CD4-positive, alpha-beta T cell (primary cell): Measurements from ENCODE around the gene GPR153. TPM values are rescaled to one million over a fixed set of nuclear protein-coding genes. Genes with fewer than 3 reads are reported as not detected.

Source experiments
- ATAC-seq: fragments of 200-7000 bp; cut with Tn5 transposase; one replicate; pipeline ENCODE4 v1.10.0; 2022; ENCODE audit warnings: mild to moderate bottlenecking; ENCODE audit not compliant: poor library complexity
- CTCF ChIA-PET: fragments of 350-600 bp; sonication (Branson Sonifier 250); formaldehyde crosslinking; loops from one replicate; lab custom pipeline; 2021; ENCODE audit warnings: antibody characterized with exemption, inconsistent platforms; lab: Charles Lee
- POLR2A ChIA-PET: fragments of 350-600 bp; sonication (Branson Sonifier 250); formaldehyde crosslinking; loops from one replicate; lab custom pipeline; 2021; ENCODE audit warnings: antibody characterized with exemption, inconsistent platforms; lab: Charles Lee
- DNase-seq, 14 experiments: peaks; one replicate each; pipeline ENCODE4 v3.0.0-alpha.2; 2013 to 2020; ENCODE audit warnings: mixed read lengths in 2 of 14
- H3K27ac ChIP-seq, 2 donors: one replicate each; pipeline versions ENCODE4 v1.5.1 to v1.7.0; 2013; ENCODE audit warnings: low read length in 2 of 2, low read depth in 1 of 2, mild to moderate bottlenecking in 1 of 2
- H3K27me3 ChIP-seq, 2 experiments: 1 replicate in 1 of 2; 2 replicates in 1 of 2; pipeline versions ENCODE4 v1.6.1 to v1.7.0; 2013; ENCODE audit warnings: low read length in 2 of 2, control low read depth in 1 of 2, mild to moderate bottlenecking in 1 of 2, moderate library complexity in 1 of 2; ENCODE audit not compliant: insufficient read depth in 2 of 2, control insufficient read depth in 1 of 2
- H3K36me3 ChIP-seq: one replicate; pipeline ENCODE4 v1.6.1; 2013; ENCODE audit warnings: low read length, control low read depth; ENCODE audit not compliant: insufficient read depth
- H3K4me1 ChIP-seq: one replicate; pipeline ENCODE4 v1.6.1; 2013; ENCODE audit warnings: low read length, control low read depth; ENCODE audit not compliant: insufficient read depth
- H3K4me3 ChIP-seq: one replicate; pipeline ENCODE4 v1.5.1; 2013; ENCODE audit warnings: mild to moderate bottlenecking, low read length, moderate library complexity
- H3K9me3 ChIP-seq, 2 experiments: 1 replicate in 1 of 2; 2 replicates in 1 of 2; pipeline versions ENCODE4 v1.6.1 to v1.7.0; 2013; ENCODE audit warnings: low read length in 2 of 2, mild to moderate bottlenecking in 2 of 2, control low read depth in 1 of 2, moderate library complexity in 1 of 2; ENCODE audit not compliant: control insufficient read depth in 1 of 2, insufficient read depth in 1 of 2
- H3K27ac Mint-ChIP-seq: one replicate; pipeline ENCODE4 v1.8.0; 2020; ENCODE audit warnings: mixed read lengths
- H3K27me3 Mint-ChIP-seq: one replicate; pipeline ENCODE4 v1.8.0; 2021; ENCODE audit warnings: mixed read lengths
- H3K36me3 Mint-ChIP-seq: one replicate; pipeline ENCODE4 v1.8.0; 2021; ENCODE audit warnings: low read depth, mixed read lengths
- H3K4me1 Mint-ChIP-seq: one replicate; pipeline ENCODE4 v1.8.0; 2021; ENCODE audit warnings: low read depth, mixed read lengths
- H3K4me3 Mint-ChIP-seq: one replicate; pipeline ENCODE4 v1.8.0; 2020; ENCODE audit warnings: mild to moderate bottlenecking, mixed read lengths
- H3K9me3 Mint-ChIP-seq: one replicate; pipeline ENCODE4 v1.8.0; 2020; ENCODE audit warnings: mixed read lengths
- intact Hi-C, 2 experiments: fragments of 100-400 bp; cut with DNase I in 1 of 2; cut with micrococcal nuclease in 1 of 2; formaldehyde crosslinking; loops; one replicate each; pipeline versions ENCODE4 v1.15.1 to v1.9.0; 2023 to 2025; cut with DNase I, micrococcal nuclease
- total RNA-seq, 174 experiments: library from RNA in 2 of 174; stranded (reverse) in 2 of 174; gene quantifications; one replicate each; pipeline ENCODE4 v1.2.3 and lab custom pipeline; 2021 to 2026
- TF ChIP-seq, protein P1 (sequence below): fragments of 200-600 bp; IDR thresholded peaks from one replicate; pipeline ENCODE4 v1.8.0; 2022; ENCODE audit warnings: antibody characterized with exemption, mild to moderate bottlenecking

The GPR153 gene
- total RNA-seq, 2 experiments from 2014 or later: 0.14 to 0.19 TPM

DNA sequence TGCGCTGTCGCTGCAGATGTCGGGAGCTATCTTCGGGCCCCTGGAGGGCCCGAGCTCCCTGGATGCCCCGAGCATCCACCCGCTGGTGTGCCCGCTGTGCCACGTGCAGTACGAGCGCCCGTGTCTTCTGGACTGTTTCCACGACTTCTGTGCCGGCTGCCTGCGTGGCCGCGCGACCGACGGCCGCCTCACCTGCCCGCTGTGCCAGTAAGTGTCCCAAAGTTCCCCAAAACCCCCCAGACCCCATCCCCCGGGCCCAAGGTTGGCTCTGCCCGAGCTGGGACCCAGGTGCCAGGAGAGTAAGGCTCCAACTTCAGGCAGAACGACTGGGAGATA is 54.4 kb downstream of the GPR153 start:
- Histone ChIP-seq H3K4me1 (peaks cover 41% of the 10 kb centered on the region), H3K36me3 (no peaks in the 10 kb centered on the region), H3K4me3 (peak overlapping the region; percentile 71), H3K9me3 (no peaks in the 10 kb centered on the region), H3K27ac (no peak overlapping the region), H3K27me3 (peaks cover 13 to 37% of the 10 kb centered on the region in 2 experiments)
- Mint-ChIP-seq H3K27ac (no peak overlapping the region), H3K9me3 (no peaks in the 10 kb centered on the region), H3K27me3 (peaks cover 15% of the 10 kb centered on the region), H3K4me3 (peak overlapping the region; percentile 62), H3K4me1 (peaks cover 13% of the 10 kb centered on the region), H3K36me3 (no peaks in the 10 kb centered on the region)
- peak in 1 of 14 experiments; percentile 20 for DNase-seq
- intact Hi-C loops: loop anchor here in 1 of 2 experiments (10.0 kb wide), 2 partner anchors 182 to 498 kb away; partner anchors contain the start of gene DNAJC11
- ChIA-PET POLR2A (interaction anchor here (1.8 kb wide), 1 partner anchor 30 kb away, joined by 5 read pairs; the partner anchor contains the start of gene ICMT), CTCF (no interaction called here)
- TF ChIP-seq, protein P1, sequence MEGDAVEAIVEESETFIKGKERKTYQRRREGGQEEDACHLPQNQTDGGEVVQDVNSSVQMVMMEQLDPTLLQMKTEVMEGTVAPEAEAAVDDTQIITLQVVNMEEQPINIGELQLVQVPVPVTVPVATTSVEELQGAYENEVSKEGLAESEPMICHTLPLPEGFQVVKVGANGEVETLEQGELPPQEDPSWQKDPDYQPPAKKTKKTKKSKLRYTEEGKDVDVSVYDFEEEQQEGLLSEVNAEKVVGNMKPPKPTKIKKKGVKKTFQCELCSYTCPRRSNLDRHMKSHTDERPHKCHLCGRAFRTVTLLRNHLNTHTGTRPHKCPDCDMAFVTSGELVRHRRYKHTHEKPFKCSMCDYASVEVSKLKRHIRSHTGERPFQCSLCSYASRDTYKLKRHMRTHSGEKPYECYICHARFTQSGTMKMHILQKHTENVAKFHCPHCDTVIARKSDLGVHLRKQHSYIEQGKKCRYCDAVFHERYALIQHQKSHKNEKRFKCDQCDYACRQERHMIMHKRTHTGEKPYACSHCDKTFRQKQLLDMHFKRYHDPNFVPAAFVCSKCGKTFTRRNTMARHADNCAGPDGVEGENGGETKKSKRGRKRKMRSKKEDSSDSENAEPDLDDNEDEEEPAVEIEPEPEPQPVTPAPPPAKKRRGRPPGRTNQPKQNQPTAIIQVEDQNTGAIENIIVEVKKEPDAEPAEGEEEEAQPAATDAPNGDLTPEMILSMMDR: no peak
- ATAC-seq: no peak

DNA sequence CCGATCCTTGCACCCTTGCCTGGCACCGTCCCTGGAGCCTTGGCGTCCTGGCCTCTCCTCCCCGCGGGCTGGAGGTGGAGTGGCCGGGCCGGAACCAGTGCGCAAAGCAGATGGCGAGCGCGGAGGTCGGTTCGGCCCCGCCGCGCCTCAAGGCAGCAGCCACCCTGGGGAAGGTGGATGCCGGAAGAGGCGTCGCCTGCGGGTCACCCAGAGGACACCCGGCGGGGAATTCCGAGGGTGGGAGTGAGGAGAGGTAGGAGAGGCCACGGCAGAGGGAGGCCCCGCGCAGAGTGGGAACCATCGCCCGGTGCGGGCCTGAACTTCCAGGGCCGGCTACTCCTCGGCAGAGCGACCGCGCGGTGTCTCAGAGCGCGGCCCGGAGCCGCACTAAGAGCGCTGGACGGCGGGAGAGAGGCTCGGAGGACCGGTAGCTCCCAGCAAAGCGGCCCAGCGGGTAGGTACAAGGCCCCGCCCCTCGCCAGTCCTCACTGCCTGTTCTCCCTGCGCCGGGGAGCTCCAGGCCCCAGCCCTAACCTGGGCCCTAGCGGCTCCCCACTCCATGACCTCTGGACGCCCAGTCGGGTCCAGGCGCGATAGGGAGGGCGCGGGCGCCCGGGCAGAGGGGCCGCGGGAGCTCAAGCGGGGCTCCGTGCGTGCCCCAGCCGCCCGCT is 54.9 kb downstream of the GPR153 start, which contains the start of gene RNF207:
TSS of gene RNF207 (plus strand) at position 271 of the 671 bp plus-strand sequence. CDS start 417 bp downstream, outside the sequence.
- peaks cover 13 to 37% of the 10 kb centered on the region in 2 experiments for H3K27me3 ChIP-seq
- peak; percentile 71 for ATAC-seq
- ChIA-PET POLR2A (interaction anchor here (1.8 kb wide), 1 partner anchor 30 kb away, joined by 5 read pairs; the partner anchor contains the start of gene ICMT), CTCF (no interaction called here)
- Mint-ChIP-seq H3K9me3 (no peaks in the 10 kb centered on the region), H3K4me3 (peak within 1 kb of the TSS; percentile 87), H3K27ac (no peak within 1 kb of the TSS), H3K4me1 (peaks cover 14% of the 10 kb centered on the region), H3K36me3 (no peaks in the 10 kb centered on the region), H3K27me3 (peaks cover 15% of the 10 kb centered on the region)
- H3K4me1 ChIP-seq: peaks cover 41% of the 10 kb centered on the region
- H3K27ac ChIP-seq: no peak within 1 kb of the TSS
- H3K36me3 ChIP-seq: no peaks in the 10 kb centered on the region
- peak in 12 of 14 experiments; percentile 22 to 82 (median 40) for DNase-seq
- intact Hi-C loops: loop anchor here in 1 of 2 experiments (10.0 kb wide), 2 partner anchors 181 to 499 kb away; partner anchors contain the start of gene DNAJC11
- TF ChIP-seq, protein P1: no peak
- peak within 1 kb of the TSS; percentile 71 for H3K4me3 ChIP-seq
- no peaks in the 10 kb centered on the region for H3K9me3 ChIP-seq

DNA sequence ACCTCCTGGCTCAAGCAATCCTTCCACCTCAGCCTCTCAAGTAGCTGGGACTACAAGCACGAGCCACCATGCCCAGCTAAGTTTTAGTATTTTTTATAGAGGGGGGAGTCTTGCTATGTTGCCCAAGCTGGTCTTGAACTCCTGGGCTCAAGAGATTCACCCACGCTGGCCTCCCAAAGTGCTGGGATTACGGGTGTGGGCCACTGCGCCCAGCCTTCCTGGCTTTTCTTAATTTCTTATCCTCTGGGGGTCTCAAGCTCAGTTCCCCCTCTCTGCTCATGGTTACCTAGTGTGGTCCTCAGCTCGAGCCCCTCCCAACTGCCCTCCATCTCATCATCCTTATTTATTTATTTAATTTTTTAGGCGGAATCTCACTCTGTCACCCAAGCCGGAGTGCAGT is 58.6 kb downstream of the GPR153 start:
- intact Hi-C loops: loop anchor here in 1 of 2 experiments (10.0 kb wide), 2 partner anchors 177 to 503 kb away; partner anchors contain the start of gene DNAJC11
- Histone ChIP-seq H3K9me3 (no peaks in the 10 kb centered on the region), H3K27me3 (peaks cover 4 to 25% of the 10 kb centered on the region in 2 experiments), H3K27ac (no peak overlapping the region), H3K36me3 (peaks cover 1% of the 10 kb centered on the region), H3K4me3 (no peak overlapping the region), H3K4me1 (peaks cover 52% of the 10 kb centered on the region)
- Mint-ChIP-seq H3K4me1 (peaks cover 48% of the 10 kb centered on the region), H3K36me3 (peaks cover 21% of the 10 kb centered on the region), H3K27ac (no peak overlapping the region), H3K4me3 (peak overlapping the region; percentile 34), H3K27me3 (peaks cover 6% of the 10 kb centered on the region), H3K9me3 (no peaks in the 10 kb centered on the region)
- DNase-seq: no peak
- POLR2A ChIA-PET: no interaction called here
- CTCF ChIA-PET: interaction anchor here (0.6 kb wide), 1 partner anchor 13 kb away, joined by 5 read pairs; no protein-coding TSS in a partner anchor
- TF ChIP-seq, protein P1: no peak
- no peak for ATAC-seq
